ENCODE results near the gene NEIL3.
A peak's percentile ranks its signal among the peaks of the same experiment; 100 is the strongest.

The NEIL3 gene

GRCh38 chr4:177309522-177310371 is at the start of gene NEIL3:
Gene NEIL3 (plus strand): TSS chr4:177309874. CDS start chr4:177309954, 80 bp downstream.
- no peaks in the 10 kb centered on the region for H3K9me3 Mint-ChIP-seq
- H3K36me3 Mint-ChIP-seq, result peaks cover 9% of the 10 kb centered on the region
- ATAC-seq (peak; percentile 87), DNase-seq (ENCODE audit: low spot score in 2 of 2) (peak; percentile 82 to 94)
- H3K27ac Mint-ChIP-seq, result peak within 1 kb of the TSS; percentile 94
- H3K4me1 Mint-ChIP-seq, result peaks cover 18% of the 10 kb centered on the region
- H3K4me3 Mint-ChIP-seq, result peak within 1 kb of the TSS; percentile 95

GRCh38 chr4:177263818-177264217 is 45.9 kb upstream of the NEIL3 start:
- Mint-ChIP-seq H3K4me3 (no peak overlapping the region), H3K4me1 (no peaks in the 10 kb centered on the region)
- DNase-seq (ENCODE audit: low spot score in 2 of 2), result no peak

GRCh38 chr4:177264788-177265422 is 44.8 kb upstream of the NEIL3 start:
- Mint-ChIP-seq H3K36me3 (no peaks in the 10 kb centered on the region), H3K9me3 (no peaks in the 10 kb centered on the region), H3K4me1 (no peaks in the 10 kb centered on the region), H3K27ac (no peak overlapping the region), H3K4me3 (no peak overlapping the region)
- ATAC-seq (no peak), DNase-seq (ENCODE audit: low spot score in 2 of 2) (no peak)

More at GRCh38 chr4:177263818-177264217, 45.9 kb upstream of the NEIL3 start:
- Mint-ChIP-seq H3K27ac (no peak overlapping the region), H3K9me3 (no peaks in the 10 kb centered on the region), H3K36me3 (no peaks in the 10 kb centered on the region)
- ATAC-seq, result no peak

- no peak for ATAC-seq
- Mint-ChIP-seq H3K4me1 (no peaks in the 10 kb centered on the region), H3K27ac (no peak overlapping the region), H3K36me3 (no peaks in the 10 kb centered on the region), H3K4me3 (no peak overlapping the region), H3K9me3 (no peaks in the 10 kb centered on the region)
- no peak for DNase-seq (ENCODE audit: low spot score in 2 of 2)
These were observed 43.9 kb upstream of the NEIL3 start for GRCh38 chr4:177265729-177266128.

GRCh38 chr4:177266506-177266905 is 43.2 kb upstream of the NEIL3 start:
- H3K36me3 Mint-ChIP-seq, result no peaks in the 10 kb centered on the region
- no peak overlapping the region for H3K27ac Mint-ChIP-seq
- H3K9me3 Mint-ChIP-seq, result no peaks in the 10 kb centered on the region
- ATAC-seq (no peak), DNase-seq (ENCODE audit: low spot score in 2 of 2) (no peak)
- H3K4me3 Mint-ChIP-seq, result no peak overlapping the region
- H3K4me1 Mint-ChIP-seq, result no peaks in the 10 kb centered on the region

GRCh38 chr4:177267911-177268310 is 41.8 kb upstream of the NEIL3 start:
- no peak for DNase-seq (ENCODE audit: low spot score in 2 of 2)
- Mint-ChIP-seq H3K4me3 (no peak overlapping the region), H3K36me3 (no peaks in the 10 kb centered on the region), H3K9me3 (no peaks in the 10 kb centered on the region), H3K27ac (no peak overlapping the region), H3K4me1 (no peaks in the 10 kb centered on the region)
- ATAC-seq, result no peak

GRCh38 chr4:177271091-177271490 is 38.6 kb upstream of the NEIL3 start:
- H3K27ac Mint-ChIP-seq, result no peak overlapping the region
- no peak for DNase-seq (ENCODE audit: low spot score in 2 of 2)
- H3K9me3 Mint-ChIP-seq, result no peaks in the 10 kb centered on the region
- no peaks in the 10 kb centered on the region for H3K4me1 Mint-ChIP-seq
- no peak overlapping the region for H3K4me3 Mint-ChIP-seq
- H3K36me3 Mint-ChIP-seq, result no peaks in the 10 kb centered on the region
- ATAC-seq, result no peak

- no peak for DNase-seq (ENCODE audit: low spot score in 2 of 2)
- Mint-ChIP-seq H3K36me3 (no peaks in the 10 kb centered on the region), H3K4me3 (no peak overlapping the region), H3K27ac (no peak overlapping the region), H3K9me3 (no peaks in the 10 kb centered on the region), H3K4me1 (no peaks in the 10 kb centered on the region)
- ATAC-seq, result no peak
These were observed 37.5 kb upstream of the NEIL3 start for GRCh38 chr4:177271915-177272766.

- H3K27ac Mint-ChIP-seq, result no peak overlapping the region
- no peaks in the 10 kb centered on the region for H3K4me1 Mint-ChIP-seq
- no peaks in the 10 kb centered on the region for H3K36me3 Mint-ChIP-seq
- H3K4me3 Mint-ChIP-seq, result no peak overlapping the region
- H3K9me3 Mint-ChIP-seq, result no peaks in the 10 kb centered on the region
- no peak for ATAC-seq
- DNase-seq (ENCODE audit: low spot score in 2 of 2), result no peak
These were observed 33.7 kb upstream of the NEIL3 start for GRCh38 chr4:177275999-177276398.

GRCh38 chr4:177281351-177281909 is 28.2 kb upstream of the NEIL3 start:
- no peak for ATAC-seq
- H3K9me3 Mint-ChIP-seq, result no peaks in the 10 kb centered on the region
- DNase-seq (ENCODE audit: low spot score in 2 of 2), result no peak
- no peak overlapping the region for H3K27ac Mint-ChIP-seq
- H3K36me3 Mint-ChIP-seq, result no peaks in the 10 kb centered on the region
- H3K4me3 Mint-ChIP-seq, result no peak overlapping the region
- no peaks in the 10 kb centered on the region for H3K4me1 Mint-ChIP-seq

- H3K27ac Mint-ChIP-seq, result no peak overlapping the region
- H3K4me3 Mint-ChIP-seq, result no peak overlapping the region
- H3K9me3 Mint-ChIP-seq, result no peaks in the 10 kb centered on the region
- H3K36me3 Mint-ChIP-seq, result no peaks in the 10 kb centered on the region
- no peaks in the 10 kb centered on the region for H3K4me1 Mint-ChIP-seq
- ATAC-seq (no peak), DNase-seq (ENCODE audit: low spot score in 2 of 2) (no peak)
These were observed 27.3 kb upstream of the NEIL3 start for GRCh38 chr4:177282284-177282835.

GRCh38 chr4:177283167-177283566 is 26.5 kb upstream of the NEIL3 start:
- Mint-ChIP-seq H3K4me3 (no peak overlapping the region), H3K9me3 (no peaks in the 10 kb centered on the region), H3K27ac (no peak overlapping the region), H3K36me3 (no peaks in the 10 kb centered on the region), H3K4me1 (no peaks in the 10 kb centered on the region)
- no peak for ATAC-seq
- no peak for DNase-seq (ENCODE audit: low spot score in 2 of 2)

GRCh38 chr4:177285953-177286352 is 23.7 kb upstream of the NEIL3 start:
- Mint-ChIP-seq H3K36me3 (no peaks in the 10 kb centered on the region), H3K27ac (no peak overlapping the region), H3K4me3 (no peak overlapping the region), H3K9me3 (no peaks in the 10 kb centered on the region), H3K4me1 (no peaks in the 10 kb centered on the region)
- ATAC-seq, result no peak
- DNase-seq (ENCODE audit: low spot score in 2 of 2), result no peak

- H3K4me1 Mint-ChIP-seq, result no peaks in the 10 kb centered on the region
- H3K9me3 Mint-ChIP-seq, result no peaks in the 10 kb centered on the region
- no peaks in the 10 kb centered on the region for H3K36me3 Mint-ChIP-seq
- DNase-seq (ENCODE audit: low spot score in 2 of 2) (no peak), ATAC-seq (no peak)
- H3K27ac Mint-ChIP-seq, result no peak overlapping the region
- H3K4me3 Mint-ChIP-seq, result no peak overlapping the region
These were observed 22.4 kb upstream of the NEIL3 start for GRCh38 chr4:177287255-177287654.

- Mint-ChIP-seq H3K4me3 (no peak overlapping the region), H3K4me1 (no peaks in the 10 kb centered on the region), H3K36me3 (no peaks in the 10 kb centered on the region), H3K9me3 (no peaks in the 10 kb centered on the region), H3K27ac (no peak overlapping the region)
- DNase-seq (ENCODE audit: low spot score in 2 of 2) (no peak), ATAC-seq (no peak)
These were observed 21.3 kb upstream of the NEIL3 start for GRCh38 chr4:177288335-177288734.

Measured in stimulated activated effector memory CD8-positive, alpha-beta T cell treated with anti-CD3 and anti-CD28 coated beads, Interleukin-12 subunit alpha, Interleukin-12 subunit beta, amount 100 ng/mL, for 72 hours (primary cell).